G401 (cell line): ENCODE results near the gene IL1RL1. TPM values are rescaled to one million over a fixed set of nuclear protein-coding genes. Genes with fewer than 3 reads are reported as not detected.

Experiments used
- DNase-seq: peaks from one replicate; pipeline ENCODE4 v3.0.0-alpha.2; 2015; ENCODE audit warnings: low spot score
- in situ Hi-C: cut with HindIII; loops from 2 replicates; pipeline ENCODE4 v1.10.0; 2016; ENCODE audit warnings: low sequenced_read_pairs, mixed read lengths
- total RNA-seq: library from RNA; depleted of rRNA; stranded (reverse); fragments of >200 nt; shearing (Covaris generic); gene quantifications from 2 replicates; pipeline ENCODE4 v1.2.3, GENCODE V29; 2014

IL1RL1 gene
- total RNA-seq, 1 experiment from 2014 or later: not detected

DNA sequence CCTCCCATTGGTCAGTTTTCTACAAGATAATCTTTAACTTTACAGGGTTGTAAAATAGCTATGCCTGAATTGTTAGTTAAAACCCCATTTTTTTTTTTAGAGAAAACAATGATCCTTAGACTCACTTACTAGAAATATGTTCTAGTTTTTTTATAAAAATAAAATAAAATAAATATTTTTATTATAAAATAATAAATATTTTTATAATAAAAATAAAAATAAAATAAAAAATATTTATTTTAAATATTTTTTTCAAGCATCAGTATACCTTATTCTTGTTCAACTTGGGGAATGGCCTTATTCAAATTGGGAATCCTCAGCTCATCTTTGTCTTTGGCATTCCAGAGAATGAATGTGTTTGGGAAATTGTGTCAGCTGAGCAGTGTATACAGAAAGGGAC, 20.8 kb upstream of the IL1RL1 start:
- DNase-seq: no peak

DNA sequence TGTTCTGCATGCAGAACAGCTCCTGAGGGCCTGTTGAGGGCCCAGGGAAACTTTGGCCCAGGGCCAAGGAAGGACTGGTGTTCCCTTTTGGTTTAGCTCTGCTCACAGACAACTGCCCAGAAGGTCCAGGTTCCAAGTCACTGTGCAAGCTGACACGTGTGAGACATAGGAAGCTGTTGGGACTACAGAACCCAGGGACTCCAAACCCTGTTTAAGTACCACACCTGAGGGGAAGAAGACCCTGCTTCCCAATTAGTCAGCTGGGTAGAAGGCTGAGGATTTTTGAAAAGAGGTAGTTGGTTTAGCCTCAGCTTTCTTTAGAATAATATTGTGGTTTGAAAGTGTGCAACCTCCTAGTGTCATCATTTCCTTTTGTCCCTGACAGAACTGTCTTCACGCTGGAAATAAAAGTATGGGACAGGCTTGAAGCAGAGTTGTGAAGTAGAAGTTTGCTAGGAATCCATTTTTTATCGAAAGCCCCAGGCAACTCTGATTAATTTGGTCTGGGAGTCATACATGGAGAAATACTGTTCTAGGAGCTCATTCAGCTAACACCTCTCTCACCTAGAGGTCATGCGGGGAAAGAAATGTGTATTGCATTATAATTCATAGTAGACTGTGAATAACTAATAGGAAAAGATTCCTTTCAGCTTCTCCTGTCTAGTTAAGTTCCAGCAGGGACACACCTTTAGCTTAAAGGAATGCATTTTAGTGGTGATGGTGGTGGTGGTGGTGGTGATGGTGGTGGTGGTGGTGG, 19.9 kb upstream of the IL1RL1 start:
- in situ Hi-C loops: no loop called here
- no peak for DNase-seq

More for the DNA sequence above, 20.8 kb upstream of the IL1RL1 start:
- in situ Hi-C loops: no loop called here

DNA sequence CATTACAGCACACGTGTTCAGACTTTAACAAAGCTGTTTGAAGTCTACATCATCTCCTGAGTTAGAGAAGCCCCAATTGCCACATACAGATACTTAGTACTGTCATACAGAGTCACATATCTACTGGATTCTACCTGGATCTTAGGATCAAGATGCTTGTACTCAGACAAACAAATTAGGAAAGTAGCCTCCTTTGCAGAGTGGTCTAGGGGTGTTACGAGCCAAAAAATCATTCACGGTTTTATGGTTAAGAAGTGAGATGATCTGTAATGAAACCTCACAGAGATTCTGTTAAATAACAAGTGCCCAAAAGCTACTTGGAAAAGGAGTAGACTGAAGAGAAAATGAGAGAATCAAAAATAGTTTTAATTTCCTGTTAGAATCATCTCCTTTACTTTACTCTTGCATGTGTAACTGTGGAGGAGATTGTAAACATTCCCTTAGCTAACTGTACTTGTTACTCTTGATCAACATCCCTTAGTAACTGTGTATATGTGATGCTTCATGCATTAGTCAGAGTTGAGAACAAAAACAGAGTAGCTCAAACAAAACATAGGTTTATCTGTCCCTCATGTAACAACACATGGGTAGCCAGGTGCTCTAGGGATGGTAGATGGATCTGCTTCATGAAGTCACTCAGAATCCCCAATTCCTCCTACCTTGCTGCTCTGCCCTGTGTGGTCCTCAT, 16.4 kb upstream of the IL1RL1 start:
- no peak for DNase-seq

DNA sequence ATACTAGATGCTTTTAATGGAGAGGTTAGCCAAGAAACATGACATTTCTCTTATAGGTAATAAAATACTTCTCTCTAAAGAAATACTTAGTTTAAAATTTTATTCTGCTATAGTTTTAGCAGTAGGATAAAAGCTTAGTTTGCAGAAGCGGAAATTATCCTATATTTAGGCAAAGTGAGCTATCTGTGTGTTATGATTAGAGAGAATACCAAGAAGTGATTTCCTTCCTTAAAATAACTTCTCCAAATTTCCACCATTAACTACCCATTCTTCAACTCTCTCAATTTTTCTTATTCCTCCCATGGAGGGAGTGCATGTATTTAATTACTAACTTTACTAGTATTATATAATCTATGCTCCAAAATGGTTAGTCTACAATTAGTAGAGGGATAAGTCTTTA, 15.8 kb upstream of the IL1RL1 start:
- in situ Hi-C loops: no loop called here
- no peak for DNase-seq

More for the DNA sequence above, 16.4 kb upstream of the IL1RL1 start:
- in situ Hi-C loops: no loop called here

DNA sequence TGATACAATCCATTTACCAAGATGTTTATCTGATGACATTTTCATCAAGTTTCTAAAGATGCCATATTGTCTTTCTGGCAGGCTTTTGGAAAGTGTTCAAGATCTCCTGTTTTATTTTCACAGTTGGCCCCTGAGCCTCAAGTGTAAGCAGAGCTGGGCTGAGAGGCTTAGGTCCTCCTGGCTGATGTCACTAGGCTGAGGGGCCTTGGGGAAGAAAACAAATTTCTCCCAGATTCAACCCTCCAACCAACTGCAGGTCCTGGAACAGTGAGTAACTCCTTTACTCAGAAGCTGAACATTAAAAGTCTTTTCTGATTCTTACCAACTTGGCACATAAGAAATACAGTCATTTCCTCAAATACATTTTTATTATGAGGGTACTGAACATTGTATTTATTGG, 14.9 kb upstream of the IL1RL1 start:
- DNase-seq: no peak
- in situ Hi-C loops: no loop called here

DNA sequence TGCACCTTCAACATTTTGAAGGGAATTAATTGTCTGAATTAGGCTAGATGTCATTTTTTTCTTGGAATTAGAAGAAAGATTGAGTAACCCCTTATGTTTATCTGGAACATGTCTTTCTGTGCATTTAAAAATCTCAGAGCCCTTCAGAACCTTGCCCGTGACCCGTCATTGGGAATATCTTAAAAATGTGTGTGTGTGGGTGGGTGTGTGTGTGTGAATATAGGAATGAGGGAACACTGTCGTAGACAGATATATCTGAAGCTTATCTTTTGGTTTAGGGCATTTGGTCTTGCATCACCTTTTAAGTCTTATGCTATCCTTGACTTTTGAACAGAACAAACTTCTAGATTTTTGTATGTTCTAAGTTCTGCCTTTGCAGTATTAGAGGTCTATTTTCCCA, 13.5 kb upstream of the IL1RL1 start:
- in situ Hi-C loops: no loop called here
- DNase-seq: no peak

DNA sequence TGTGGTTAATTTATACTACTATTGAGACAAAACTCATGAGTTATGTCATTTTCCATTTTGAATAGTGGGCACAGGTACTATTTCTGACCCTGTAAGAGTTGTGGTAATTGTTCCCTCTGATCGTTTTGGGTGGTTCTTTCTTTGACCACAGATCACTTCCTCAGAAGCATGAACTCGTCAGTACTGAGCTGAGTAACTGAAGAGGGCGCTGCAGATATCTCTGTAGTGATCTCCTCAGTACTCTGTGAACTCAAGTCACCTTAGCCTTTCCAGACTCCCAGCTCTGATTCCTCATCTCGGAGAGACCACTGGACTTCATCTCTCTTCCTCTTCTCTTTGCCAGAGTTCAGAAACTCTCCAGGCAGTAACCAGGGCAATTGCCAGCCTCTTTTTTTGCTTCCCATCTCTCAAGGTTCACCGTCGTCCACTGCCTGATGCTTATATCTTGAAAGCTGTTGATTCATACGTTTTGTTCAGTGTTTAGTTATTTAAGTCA, 9.4 kb upstream of the IL1RL1 start:
- in situ Hi-C loops: no loop called here
- peak; percentile 7 for DNase-seq

DNA sequence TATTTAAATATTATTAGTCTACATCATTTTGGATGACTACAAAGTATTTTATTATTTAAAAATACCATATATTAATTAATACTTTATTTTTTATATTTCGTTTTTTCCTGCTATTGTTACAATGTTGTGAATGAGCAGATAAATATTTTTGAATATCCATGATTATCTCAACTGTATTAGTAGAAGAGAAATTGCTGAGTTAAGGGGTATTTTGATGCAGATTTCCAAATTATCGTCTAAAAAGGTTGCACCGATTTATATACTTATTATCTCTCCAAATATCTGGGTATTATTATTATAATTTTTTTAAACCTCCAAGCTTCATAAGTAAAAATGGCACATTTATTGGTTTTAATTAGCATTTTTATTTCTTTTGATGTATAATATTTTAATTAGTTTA, 8.9 kb upstream of the IL1RL1 start:
- in situ Hi-C loops: no loop called here
- no peak for DNase-seq

DNA sequence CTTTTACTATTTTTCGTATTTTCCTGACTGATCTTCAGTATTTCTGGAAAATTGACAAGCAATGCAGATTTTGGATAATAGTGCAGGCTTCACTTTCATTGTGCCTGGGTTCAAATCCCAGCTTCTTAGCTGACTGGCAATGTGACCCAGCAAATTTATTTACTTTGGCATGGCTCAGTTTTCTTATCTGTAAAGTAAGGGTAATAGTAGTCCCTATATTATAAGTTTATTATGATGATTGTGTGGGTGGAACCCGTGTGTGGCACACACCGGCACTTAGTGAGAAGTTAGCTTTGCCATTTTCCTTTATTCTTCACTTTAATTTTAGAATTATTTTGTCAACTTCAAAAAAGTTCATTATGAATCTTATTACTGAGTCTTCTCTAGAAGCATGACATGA, 7.8 kb upstream of the IL1RL1 start:
- DNase-seq: no peak
- in situ Hi-C loops: no loop called here

DNA sequence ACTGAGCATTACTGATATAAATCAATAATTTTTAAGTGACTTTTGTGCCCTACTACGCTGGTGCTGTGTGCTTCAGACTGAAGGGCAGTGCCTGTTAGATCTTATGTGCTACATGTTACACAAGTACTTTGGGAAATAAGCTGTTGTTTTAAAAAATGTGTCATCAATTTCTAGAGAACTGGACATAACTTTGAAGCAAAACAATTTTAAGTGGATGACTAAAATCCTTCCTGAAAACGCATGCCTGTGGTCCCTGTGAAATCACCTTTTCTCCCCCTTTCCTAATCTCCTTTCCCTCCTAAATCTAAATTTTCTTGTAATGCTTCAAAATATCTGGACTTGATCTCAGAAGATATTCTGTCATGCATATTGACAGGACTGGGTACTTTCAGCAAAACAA, 7.1 kb upstream of the IL1RL1 start:
- in situ Hi-C loops: no loop called here
- no peak for DNase-seq

DNA sequence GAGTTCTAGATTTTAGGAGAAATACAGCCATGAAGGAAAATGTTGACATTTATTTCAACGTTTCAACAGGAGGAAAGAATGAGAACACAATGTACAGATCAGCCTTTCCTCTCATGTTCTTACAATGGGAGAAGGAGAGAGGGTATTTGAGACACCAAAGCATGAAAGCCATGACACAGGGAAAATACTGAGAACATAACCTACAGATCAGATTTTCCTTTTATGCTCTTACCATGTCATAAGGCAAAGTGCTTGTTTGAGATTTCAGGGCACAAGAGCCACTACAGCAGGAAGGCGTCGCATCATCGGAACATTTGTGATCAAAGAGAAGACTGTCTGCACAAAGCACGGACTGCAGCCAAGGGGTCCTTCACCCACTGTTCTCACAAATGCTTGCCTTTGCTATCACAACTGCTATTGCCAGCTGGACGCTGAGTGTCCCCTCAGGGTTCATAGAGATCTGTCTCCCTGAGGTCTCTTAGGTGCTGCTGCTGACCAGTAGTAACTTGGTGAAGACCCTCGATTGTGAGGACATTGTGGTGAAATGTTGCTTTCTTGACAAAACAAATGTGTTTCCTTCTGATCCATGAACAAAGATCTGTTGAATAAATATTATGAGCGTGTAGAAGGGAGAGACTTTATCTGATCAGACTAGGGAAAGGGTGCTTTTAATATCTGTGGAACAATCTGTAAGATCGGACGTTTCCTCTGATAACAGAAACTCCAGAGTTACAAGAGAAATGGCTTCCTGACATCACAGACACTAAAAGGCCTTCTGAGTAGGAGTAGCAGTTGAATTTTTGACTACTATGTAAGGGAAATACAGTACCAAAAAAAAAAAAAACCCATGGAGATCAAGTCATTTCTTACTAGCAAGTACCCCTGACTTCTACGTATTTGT, 6.4 kb upstream of the IL1RL1 start:
- in situ Hi-C loops: no loop called here
- no peak for DNase-seq

DNA sequence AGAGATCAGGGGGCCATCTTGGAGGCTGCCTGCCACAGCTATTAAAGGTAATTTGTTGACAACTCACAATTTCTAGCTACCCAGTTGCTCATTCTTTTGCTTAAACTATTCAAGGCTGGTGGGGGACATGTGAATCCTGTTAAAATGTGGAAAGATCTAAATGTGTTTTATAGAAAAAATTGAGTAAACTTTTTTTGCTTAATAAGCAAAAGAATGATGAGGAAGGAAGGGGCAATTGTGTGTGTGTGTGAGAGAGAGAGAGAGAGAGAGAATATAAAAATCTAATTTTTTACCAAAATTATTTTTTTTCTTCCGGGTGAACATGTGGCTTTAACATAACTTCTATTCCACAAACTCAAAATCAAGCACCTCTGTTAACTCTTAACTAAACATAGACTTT, 5.2 kb upstream of the IL1RL1 start:
- DNase-seq: no peak
- in situ Hi-C loops: no loop called here

DNA sequence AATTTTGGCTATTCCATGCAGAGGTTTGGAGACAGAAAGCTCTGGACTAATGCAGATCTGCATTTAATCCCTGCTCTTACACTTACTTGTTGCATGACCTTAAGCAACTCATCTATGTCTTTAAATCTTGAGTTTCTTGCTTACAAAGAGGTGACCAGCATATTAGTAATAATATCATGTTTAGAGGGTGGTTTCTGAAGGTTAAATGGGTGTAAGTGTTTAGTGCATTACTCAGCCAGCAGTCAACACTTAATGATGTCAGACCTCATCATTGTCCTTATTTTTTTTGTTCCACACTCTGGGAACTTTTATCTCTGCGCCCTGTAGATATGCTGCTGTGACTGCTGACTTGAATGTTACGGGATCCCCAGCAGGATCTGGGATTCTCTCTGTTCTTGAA, 1.7 kb downstream of the IL1RL1 start:
- no peak for DNase-seq
- in situ Hi-C loops: no loop called here

DNA sequence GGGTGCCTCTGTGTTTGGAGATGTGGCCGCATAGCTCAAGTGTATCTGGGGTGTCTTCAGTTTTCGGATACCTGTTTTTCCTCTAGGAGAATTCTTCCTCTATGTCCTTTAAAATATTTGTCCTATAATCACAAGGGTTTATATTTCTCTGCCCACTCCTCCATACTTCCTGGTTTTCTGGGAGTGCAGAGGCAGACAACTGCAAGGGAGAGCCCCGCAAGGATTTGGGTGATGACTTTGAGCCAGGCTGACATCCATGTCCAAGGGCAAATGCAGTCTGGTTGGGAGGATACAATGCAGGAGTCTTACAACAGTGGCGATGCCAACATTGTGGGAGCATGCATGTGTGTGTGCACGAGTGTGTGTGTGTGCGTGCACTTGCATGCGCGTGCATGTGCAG, 2.1 kb downstream of the IL1RL1 start:
- no peak for DNase-seq
- in situ Hi-C loops: no loop called here

DNA sequence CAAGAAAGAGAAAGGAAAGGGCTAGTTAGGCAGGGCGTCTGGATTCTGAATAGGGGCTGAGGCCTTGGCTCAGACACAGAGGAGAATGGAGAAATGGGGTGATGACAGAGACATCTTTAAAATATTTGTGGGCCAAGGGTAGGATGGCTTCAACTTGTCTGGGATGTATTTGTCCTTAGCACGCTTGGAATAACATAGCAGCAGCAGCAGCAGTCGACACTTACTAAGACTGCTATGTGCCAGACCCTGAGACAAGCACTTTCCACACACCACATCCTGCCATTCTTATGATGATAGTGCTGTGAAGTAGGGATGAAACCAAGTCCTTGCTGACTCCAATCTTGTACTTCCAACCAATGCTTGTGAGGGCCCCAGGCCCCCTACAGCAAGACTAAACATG, 2.6 kb downstream of the IL1RL1 start:
- no peak for DNase-seq
- in situ Hi-C loops: no loop called here

DNA sequence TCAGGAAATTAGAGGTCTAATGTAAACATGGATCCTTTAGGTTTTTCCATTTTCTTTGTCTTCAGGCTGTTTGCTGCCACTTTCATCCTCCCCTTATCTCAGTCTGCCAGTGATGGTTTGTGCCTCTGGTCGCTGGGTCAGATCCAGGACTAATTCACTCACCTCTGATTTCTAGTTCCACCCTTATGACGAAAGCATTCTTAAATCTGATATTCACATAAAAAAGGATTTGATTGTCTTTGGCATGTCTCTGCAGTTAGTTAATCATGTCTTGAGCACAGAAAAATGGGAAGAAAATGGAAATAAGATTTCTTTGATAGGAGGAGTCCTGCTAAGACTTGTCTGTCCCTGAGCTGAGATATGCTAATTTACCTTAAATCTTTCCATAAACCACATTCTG, 4.6 kb downstream of the IL1RL1 start:
- no peak for DNase-seq
- in situ Hi-C loops: no loop called here

DNA sequence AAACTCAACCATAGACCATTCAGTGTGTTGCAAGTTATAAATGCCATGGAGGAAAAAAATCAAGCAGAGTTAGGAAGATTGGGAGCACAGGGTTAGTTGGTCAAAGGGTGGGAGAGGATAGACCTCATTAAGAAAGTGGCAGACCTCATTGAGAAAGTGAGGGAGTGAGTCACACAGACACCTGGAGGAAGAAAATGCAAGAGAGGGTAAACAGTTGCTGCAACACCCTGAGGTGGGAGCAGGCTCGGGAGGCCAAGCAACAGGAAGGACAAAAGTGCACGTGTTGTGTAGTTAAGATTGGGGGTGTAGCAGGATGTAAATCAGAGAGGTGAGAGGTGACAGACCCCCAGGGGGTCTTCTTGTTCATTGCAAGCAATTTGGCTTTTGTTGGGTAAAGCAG, 6.4 kb downstream of the IL1RL1 start:
- no peak for DNase-seq
- in situ Hi-C loops: no loop called here

DNA sequence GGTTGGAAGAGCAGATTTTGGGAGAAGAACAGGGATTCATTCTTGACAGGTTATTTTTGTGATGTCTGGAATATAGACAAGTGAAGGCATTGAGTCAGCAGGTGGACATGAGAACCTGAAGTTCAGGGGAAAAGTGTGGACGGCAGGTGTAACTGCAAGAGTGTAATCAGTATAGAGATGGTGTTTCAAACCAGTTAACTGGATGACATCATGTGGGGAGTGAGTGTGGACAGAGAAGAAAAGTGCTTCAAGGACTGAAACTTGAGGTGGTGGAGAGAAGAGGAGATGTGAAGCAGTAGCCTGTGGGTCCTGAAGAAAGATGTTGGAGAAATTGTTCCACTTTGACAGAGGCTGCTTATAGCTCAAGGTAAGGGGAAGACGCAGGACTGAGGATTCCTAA, 7.1 kb downstream of the IL1RL1 start:
- no peak for DNase-seq
- in situ Hi-C loops: no loop called here

DNA sequence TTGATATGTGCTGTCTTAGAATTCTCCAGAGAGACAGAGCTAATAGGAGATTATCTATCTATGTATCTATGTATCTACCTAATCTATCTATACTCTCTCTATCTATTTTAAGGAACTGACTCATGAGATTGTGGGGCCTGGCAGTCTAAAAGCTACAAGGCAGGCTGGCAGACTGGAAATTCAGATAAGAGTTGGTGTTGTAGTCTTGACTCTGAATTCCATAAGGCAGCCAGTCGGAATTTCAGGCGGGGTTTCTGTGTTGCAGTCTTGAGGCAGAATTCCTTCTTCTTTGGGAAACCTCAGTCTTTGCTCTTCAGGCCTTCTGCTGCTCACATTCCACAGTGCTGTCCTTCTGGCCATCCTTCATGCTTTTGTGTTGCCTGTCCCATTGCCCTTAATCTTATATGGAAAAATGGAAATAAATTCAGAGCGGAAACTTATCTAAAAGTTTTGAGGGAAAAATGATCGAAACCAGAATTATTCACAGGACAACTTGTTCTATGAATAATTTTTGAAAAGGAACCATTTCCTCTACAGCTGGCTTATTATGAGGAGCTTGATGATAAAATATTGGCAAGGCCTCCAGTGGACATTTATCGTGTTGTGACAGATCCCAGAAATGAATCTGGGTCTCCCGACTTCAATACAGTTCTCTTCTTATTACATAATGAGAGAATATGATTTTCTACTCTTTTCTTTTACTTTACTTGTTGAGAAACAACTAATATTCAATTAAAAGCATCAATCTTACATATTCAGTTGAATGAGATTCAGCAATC, 10.8 kb downstream of the IL1RL1 start:
- in situ Hi-C loops: no loop called here
- DNase-seq: no peak
